ENCODE measurements around the gene DPP8. TPM values are rescaled to one million over a fixed set of nuclear protein-coding genes. Genes with fewer than 3 reads are reported as not detected.

The DPP8 gene
- total and polyA plus RNA-seq, 5 donors from 2014 or later, result 43.1 to 52.4 (median 43.8) TPM

- Mint-ChIP-seq H3K9me3 (peaks cover 0 to 4% (median 0%) of the 10 kb centered on the region in 7 donors), H3K27ac (no peak overlapping the region), H3K27me3 (peaks cover 67% of the 10 kb centered on the region), H3K4me1 (peaks cover 4 to 19% (median 12%) of the 10 kb centered on the region in 4 donors), H3K4me3 (peak overlapping the region in 3 of 4 donors; percentile 63 to 81 (median 80)), H3K36me3 (peaks cover 4% of the 10 kb centered on the region)
- H3K27ac ChIP-seq (ENCODE audit: insufficient read depth, low read length, poor library complexity, severe bottlenecking), result no peak overlapping the region
- no peaks in the 10 kb centered on the region for H3K9me3 ChIP-seq (ENCODE audit: control insufficient read depth in 2 of 2, low read length in 2 of 2)
- no peaks in the 10 kb centered on the region for H3K36me3 ChIP-seq (ENCODE audit: control insufficient read depth, insufficient read depth, low read length)
- H3K4me3 ChIP-seq (ENCODE audit: low read depth, low read length), result no peak overlapping the region
- ATAC-seq (ENCODE audit: low read depth in 2 of 2), result no peak
- peaks cover 12% of the 10 kb centered on the region for H3K4me1 ChIP-seq (ENCODE audit: control insufficient read depth, insufficient read depth, low read length, poor library complexity, severe bottlenecking)
- DNase-seq, result peak in 1 of 3 donors; percentile 11
- peaks cover 26% of the 10 kb centered on the region for H3K27me3 ChIP-seq (ENCODE audit: control insufficient read depth, insufficient read depth, low read length)
Measured at GRCh38 chr15:65423976-65424679, 93.4 kb downstream of the DPP8 start.

GRCh38 chr15:65423150-65423975 is 94.1 kb downstream of the DPP8 start:
- H3K36me3 Mint-ChIP-seq, result peaks cover 4% of the 10 kb centered on the region
- DNase-seq (no peak), ATAC-seq (ENCODE audit: low read depth in 2 of 2) (no peak)
- Histone ChIP-seq H3K9me3 (ENCODE audit: control insufficient read depth in 2 of 2, low read length in 2 of 2) (no peaks in the 10 kb centered on the region), H3K27me3 (ENCODE audit: control insufficient read depth, insufficient read depth, low read length) (peaks cover 26% of the 10 kb centered on the region), H3K36me3 (ENCODE audit: control insufficient read depth, insufficient read depth, low read length) (no peaks in the 10 kb centered on the region), H3K4me1 (ENCODE audit: control insufficient read depth, insufficient read depth, low read length, poor library complexity, severe bottlenecking) (peaks cover 12% of the 10 kb centered on the region), H3K27ac (ENCODE audit: insufficient read depth, low read length, poor library complexity, severe bottlenecking) (no peak overlapping the region), H3K4me3 (ENCODE audit: low read depth, low read length) (no peak overlapping the region)
- H3K27me3 Mint-ChIP-seq, result peaks cover 75% of the 10 kb centered on the region
- peaks cover 4 to 19% (median 12%) of the 10 kb centered on the region in 4 donors for H3K4me1 Mint-ChIP-seq
- peak overlapping the region in 3 of 4 donors; percentile 63 to 81 (median 80) for H3K4me3 Mint-ChIP-seq
- H3K9me3 Mint-ChIP-seq, result peaks cover 0 to 4% (median 0%) of the 10 kb centered on the region in 7 donors
- no peak overlapping the region for H3K27ac Mint-ChIP-seq

GRCh38 chr15:65421360-65422215 is 95.9 kb downstream of the DPP8 start:
- Mint-ChIP-seq H3K9me3 (peaks cover 0 to 4% (median 0%) of the 10 kb centered on the region in 7 donors), H3K4me1 (peaks cover 4 to 19% (median 12%) of the 10 kb centered on the region in 4 donors), H3K4me3 (peak overlapping the region in 3 of 4 donors; percentile 18 to 86 (median 78)), H3K27ac (no peak overlapping the region), H3K36me3 (peaks cover 4% of the 10 kb centered on the region), H3K27me3 (peaks cover 84% of the 10 kb centered on the region)
- no peak overlapping the region for H3K27ac ChIP-seq (ENCODE audit: insufficient read depth, low read length, poor library complexity, severe bottlenecking)
- ATAC-seq (ENCODE audit: low read depth in 2 of 2) (no peak), DNase-seq (peak in 1 of 3 donors; percentile 22)
- no peaks in the 10 kb centered on the region for H3K9me3 ChIP-seq (ENCODE audit: control insufficient read depth in 2 of 2, low read length in 2 of 2)
- H3K36me3 ChIP-seq (ENCODE audit: control insufficient read depth, insufficient read depth, low read length), result no peaks in the 10 kb centered on the region
- H3K4me1 ChIP-seq (ENCODE audit: control insufficient read depth, insufficient read depth, low read length, poor library complexity, severe bottlenecking), result peaks cover 12% of the 10 kb centered on the region
- H3K27me3 ChIP-seq (ENCODE audit: control insufficient read depth, insufficient read depth, low read length), result peaks cover 30% of the 10 kb centered on the region
- no peak overlapping the region for H3K4me3 ChIP-seq (ENCODE audit: low read depth, low read length)

- DNase-seq (no peak), ATAC-seq (ENCODE audit: low read depth in 2 of 2) (no peak)
- Mint-ChIP-seq H3K9me3 (peaks cover 0 to 4% (median 0%) of the 10 kb centered on the region in 7 donors), H3K27ac (no peak overlapping the region), H3K4me3 (peak overlapping the region in 1 of 4 donors; percentile 51), H3K27me3 (peaks cover 78% of the 10 kb centered on the region), H3K4me1 (peaks cover 4 to 19% (median 12%) of the 10 kb centered on the region in 4 donors), H3K36me3 (peaks cover 4% of the 10 kb centered on the region)
- Histone ChIP-seq H3K36me3 (ENCODE audit: control insufficient read depth, insufficient read depth, low read length) (no peaks in the 10 kb centered on the region), H3K27me3 (ENCODE audit: control insufficient read depth, insufficient read depth, low read length) (peaks cover 27% of the 10 kb centered on the region), H3K27ac (ENCODE audit: insufficient read depth, low read length, poor library complexity, severe bottlenecking) (no peak overlapping the region), H3K9me3 (ENCODE audit: control insufficient read depth in 2 of 2, low read length in 2 of 2) (no peaks in the 10 kb centered on the region), H3K4me3 (ENCODE audit: low read depth, low read length) (no peak overlapping the region), H3K4me1 (ENCODE audit: control insufficient read depth, insufficient read depth, low read length, poor library complexity, severe bottlenecking) (peaks cover 12% of the 10 kb centered on the region)
Measured at GRCh38 chr15:65420975-65421359, 96.5 kb downstream of the DPP8 start.

GRCh38 chr15:65418596-65418995 is 98.9 kb downstream of the DPP8 start:
- Mint-ChIP-seq H3K4me1 (peaks cover 4 to 16% (median 9%) of the 10 kb centered on the region in 4 donors), H3K9me3 (peaks cover 0 to 4% (median 0%) of the 10 kb centered on the region in 7 donors), H3K27ac (peak overlapping the region in 1 of 3 donors; percentile 25), H3K27me3 (peaks cover 54% of the 10 kb centered on the region), H3K4me3 (no peak overlapping the region), H3K36me3 (peaks cover 4% of the 10 kb centered on the region)
- Histone ChIP-seq H3K27ac (ENCODE audit: insufficient read depth, low read length, poor library complexity, severe bottlenecking) (no peak overlapping the region), H3K9me3 (ENCODE audit: control insufficient read depth in 2 of 2, low read length in 2 of 2) (no peaks in the 10 kb centered on the region), H3K4me1 (ENCODE audit: control insufficient read depth, insufficient read depth, low read length, poor library complexity, severe bottlenecking) (peaks cover 12% of the 10 kb centered on the region), H3K36me3 (ENCODE audit: control insufficient read depth, insufficient read depth, low read length) (no peaks in the 10 kb centered on the region), H3K27me3 (ENCODE audit: control insufficient read depth, insufficient read depth, low read length) (peaks cover 20% of the 10 kb centered on the region), H3K4me3 (ENCODE audit: low read depth, low read length) (no peak overlapping the region)
- ATAC-seq (ENCODE audit: low read depth in 2 of 2), result no peak
- no peak for DNase-seq

GRCh38 chr15:65416845-65417416 is 100.6 kb downstream of the DPP8 start:
- Histone ChIP-seq H3K4me3 (ENCODE audit: low read depth, low read length) (no peak overlapping the region), H3K36me3 (ENCODE audit: control insufficient read depth, insufficient read depth, low read length) (no peaks in the 10 kb centered on the region), H3K9me3 (ENCODE audit: control insufficient read depth in 2 of 2, low read length in 2 of 2) (no peaks in the 10 kb centered on the region), H3K27ac (ENCODE audit: insufficient read depth, low read length, poor library complexity, severe bottlenecking) (no peak overlapping the region), H3K27me3 (ENCODE audit: control insufficient read depth, insufficient read depth, low read length) (peaks cover 14% of the 10 kb centered on the region), H3K4me1 (ENCODE audit: control insufficient read depth, insufficient read depth, low read length, poor library complexity, severe bottlenecking) (peaks cover 6% of the 10 kb centered on the region)
- peaks cover 0 to 2% (median 0%) of the 10 kb centered on the region in 7 donors for H3K9me3 Mint-ChIP-seq
- H3K27me3 Mint-ChIP-seq, result peaks cover 42% of the 10 kb centered on the region
- no peaks in the 10 kb centered on the region for H3K36me3 Mint-ChIP-seq
- DNase-seq, result no peak
- peaks cover 0 to 6% (median under 1%) of the 10 kb centered on the region in 4 donors for H3K4me1 Mint-ChIP-seq
- H3K4me3 Mint-ChIP-seq, result no peak overlapping the region
- no peak for ATAC-seq (ENCODE audit: low read depth in 2 of 2)
- no peak overlapping the region for H3K27ac Mint-ChIP-seq
